Measurements from ENCODE around the gene CACNA1H.

GRCh38 chr16:1133810-1134520 lies 18.9 kb upstream of the CACNA1H start:
- TF ChIP-seq CTCF (IDR thresholded peaks at IDR 0.05): no peak
- TF ChIP-seq POLR2AphosphoS5 (IDR thresholded peaks at IDR 0.05): no peak
- TF ChIP-seq POLR2A (IDR thresholded peaks at IDR 0.05; ENCODE audit: low read depth): no peak
- no peak for TF ChIP-seq EP300 (IDR thresholded peaks at IDR 0.05)
